Memory B cell (primary cell): ENCODE measurements around the gene MTG1.
"Not testable (repeated sequence)": the region's sequence is repeated elsewhere in the genome, so short reads cannot be mapped to it uniquely, and the experiment has no call there.

Source experiments
- ATAC-seq: fragments of 150-1000 bp; cut with Tn5 transposase; 2 replicates; pipeline ENCODE4 v1.10.0; 2021; ENCODE audit warnings: low read depth, mild to moderate bottlenecking, moderate library complexity
- DNase-seq, 2 donors: peaks; one replicate each; pipeline ENCODE4 v3.0.0; 2022; ENCODE audit warnings: low spot score in 2 of 2
- H3K27ac Mint-ChIP-seq: one replicate; pipeline ENCODE4 v1.8.0; 2022; ENCODE audit warnings: mild to moderate bottlenecking, moderate library complexity, mixed read lengths
- H3K27me3 Mint-ChIP-seq: one replicate; pipeline ENCODE4 v1.8.0; 2022; ENCODE audit warnings: mixed read lengths
- H3K36me3 Mint-ChIP-seq: one replicate; pipeline ENCODE4 v1.8.0; 2022; ENCODE audit warnings: mild to moderate bottlenecking, mixed read lengths
- H3K4me1 Mint-ChIP-seq: one replicate; pipeline ENCODE4 v1.8.0; 2022; ENCODE audit warnings: mixed read lengths
- H3K4me3 Mint-ChIP-seq: one replicate; pipeline ENCODE4 v1.8.0; 2022; ENCODE audit warnings: mild to moderate bottlenecking, moderate library complexity, mixed read lengths
- H3K9me3 Mint-ChIP-seq: one replicate; pipeline ENCODE4 v1.8.0; 2022; ENCODE audit warnings: mixed read lengths

The MTG1 gene

DNA sequence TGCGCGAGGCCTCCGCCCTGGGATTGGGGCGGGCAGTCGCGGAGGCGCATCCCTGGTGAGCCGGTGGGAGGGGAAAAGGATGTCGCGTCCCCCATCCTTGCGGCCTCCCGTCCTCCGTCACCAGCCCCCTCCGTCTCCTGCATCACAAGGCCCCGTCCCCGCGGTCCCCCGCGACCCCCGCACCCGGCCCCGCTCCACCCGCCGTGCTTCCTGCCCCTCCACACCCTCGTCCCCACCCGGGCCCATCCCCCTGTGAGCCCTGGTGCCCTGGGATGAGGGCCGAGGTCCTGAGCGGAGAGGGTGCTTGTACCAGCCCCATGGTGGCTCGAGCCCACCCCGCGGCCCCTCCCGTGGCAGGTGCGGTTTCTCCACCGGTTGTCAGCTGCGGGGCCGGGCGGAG lies 30.6 kb downstream of the MTG1 start, which contains the start of gene SPRN:
SPRN (minus strand) TSS at position 25 of the 400 bp plus-strand sequence. CDS start 944 bp downstream, outside the sequence.
- DNase-seq, H3K27ac Mint-ChIP-seq, H3K4me1 Mint-ChIP-seq, ATAC-seq, H3K27me3 Mint-ChIP-seq, H3K36me3 Mint-ChIP-seq, H3K9me3 Mint-ChIP-seq: not testable (repeated sequence)
- H3K4me3 Mint-ChIP-seq = peak within 1 kb of the TSS; percentile 77

DNA sequence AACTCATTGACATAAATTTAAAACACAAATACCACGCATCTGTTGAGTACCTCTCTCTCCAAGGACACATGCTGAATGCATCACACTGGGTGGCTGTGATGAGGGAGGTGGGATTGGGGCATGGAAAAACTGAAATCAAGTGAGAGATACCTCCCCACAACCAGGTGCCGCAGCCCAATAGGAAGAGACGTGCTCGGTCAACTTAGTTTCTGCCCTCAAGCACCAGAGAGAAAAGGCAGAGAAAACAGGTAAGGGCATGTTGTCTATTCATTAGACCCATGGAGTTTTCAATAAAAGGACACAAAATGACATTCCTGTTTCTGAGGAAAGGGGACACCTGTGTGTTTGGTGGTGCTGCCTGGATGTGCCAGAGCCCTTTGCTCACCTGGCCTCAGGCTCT lies 35.6 kb downstream of the MTG1 start:
- DNase-seq, H3K9me3 Mint-ChIP-seq, ATAC-seq, H3K4me1 Mint-ChIP-seq, H3K36me3 Mint-ChIP-seq, H3K27me3 Mint-ChIP-seq, H3K27ac Mint-ChIP-seq, H3K4me3 Mint-ChIP-seq: not testable (repeated sequence)

DNA sequence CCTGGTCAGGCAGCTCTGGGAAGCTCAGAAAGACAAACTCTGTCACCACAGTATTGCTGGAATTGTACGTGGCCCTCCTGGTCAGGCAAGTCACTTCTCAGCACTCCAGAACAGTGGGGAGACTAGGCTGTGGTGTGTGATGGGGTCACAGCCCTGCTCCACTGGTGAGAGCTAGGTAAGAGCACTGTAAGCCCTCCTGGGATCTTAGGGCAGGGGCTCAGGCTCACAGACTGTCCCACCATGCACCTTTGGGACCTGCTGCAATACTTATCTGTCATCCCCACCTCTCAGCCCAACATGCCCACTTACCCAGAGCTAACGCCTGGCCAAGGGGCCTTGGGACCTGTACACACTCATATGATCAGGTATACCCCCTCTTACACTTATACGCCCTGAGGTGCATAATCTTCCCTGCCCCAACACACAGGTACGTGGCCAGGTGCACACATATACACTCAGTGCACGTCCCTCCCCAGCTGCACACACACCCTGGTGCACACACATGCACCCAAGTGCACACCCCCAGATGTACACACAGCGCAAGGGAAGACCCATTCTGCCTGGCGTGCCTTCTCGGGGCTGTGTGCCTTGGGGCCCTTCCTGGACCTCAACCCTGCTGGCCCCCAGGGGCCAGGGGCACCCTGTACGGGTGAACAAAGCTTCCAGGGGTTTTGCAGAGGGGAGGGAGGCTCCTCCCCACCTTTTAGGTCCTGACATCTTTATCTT lies 38.1 kb downstream of the MTG1 start:
- not testable (repeated sequence) for H3K27ac Mint-ChIP-seq, H3K27me3 Mint-ChIP-seq, H3K4me3 Mint-ChIP-seq, DNase-seq, H3K9me3 Mint-ChIP-seq, H3K4me1 Mint-ChIP-seq, H3K36me3 Mint-ChIP-seq, ATAC-seq

DNA sequence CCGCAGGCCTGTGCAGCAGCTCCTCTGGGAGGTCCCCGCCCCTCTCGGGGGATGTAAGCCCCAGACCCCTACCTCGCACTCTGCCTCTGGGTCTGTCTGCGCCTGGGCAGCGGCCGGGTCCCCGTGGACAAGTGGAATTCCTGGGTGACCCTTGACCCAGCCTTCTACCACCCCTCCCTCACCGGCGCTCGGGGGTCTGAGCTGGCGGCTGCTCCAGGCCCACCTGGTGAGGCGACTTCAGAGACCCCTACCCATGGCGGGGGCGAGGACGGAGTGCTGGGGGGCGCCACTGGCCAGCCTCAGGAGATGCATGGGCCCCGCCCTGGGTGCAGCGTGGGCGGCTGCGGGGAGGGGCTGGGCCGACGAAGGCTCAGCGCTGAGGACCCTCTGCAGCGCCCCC lies 38.8 kb downstream of the MTG1 start:
- H3K4me1 Mint-ChIP-seq, DNase-seq, ATAC-seq, H3K36me3 Mint-ChIP-seq, H3K4me3 Mint-ChIP-seq, H3K9me3 Mint-ChIP-seq, H3K27ac Mint-ChIP-seq, H3K27me3 Mint-ChIP-seq: not testable (repeated sequence)

DNA sequence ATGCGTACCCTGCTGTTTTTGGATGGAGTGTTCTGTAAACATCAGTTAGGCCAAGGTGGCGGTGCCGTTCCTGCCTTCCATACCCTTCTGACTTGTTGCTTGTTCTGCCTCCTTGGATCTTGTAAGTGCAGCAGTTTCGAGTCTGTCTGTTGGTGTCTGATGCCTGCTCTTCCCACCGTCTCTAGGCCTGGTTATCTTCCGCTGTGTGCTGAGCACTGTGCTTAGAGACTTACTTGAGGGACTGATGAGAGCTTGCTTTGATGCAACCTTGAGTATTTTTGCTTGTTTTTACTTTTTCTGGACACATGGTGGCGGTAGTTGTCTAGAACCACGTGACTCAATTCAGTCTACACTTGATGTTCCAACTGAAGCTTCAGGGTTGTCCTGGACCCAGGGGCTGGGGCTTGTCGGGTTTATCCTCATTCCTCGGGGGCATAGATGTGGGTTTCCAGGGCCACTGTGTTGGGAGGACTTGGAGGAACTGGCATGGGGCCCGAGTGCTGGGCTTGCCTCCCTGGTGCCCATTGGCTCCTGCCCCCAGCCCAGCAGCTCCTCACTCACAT lies 44.8 kb downstream of the MTG1 start:
- Mint-ChIP-seq H3K4me1 (peaks cover 9% of the 10 kb centered on the region), H3K9me3 (peaks cover 3% of the 10 kb centered on the region), H3K4me3 (no peak overlapping the region), H3K36me3 (peaks cover 5% of the 10 kb centered on the region), H3K27me3 (peaks cover 2% of the 10 kb centered on the region), H3K27ac (no peak overlapping the region)
- ATAC-seq (no peak), DNase-seq (no peak)

DNA sequence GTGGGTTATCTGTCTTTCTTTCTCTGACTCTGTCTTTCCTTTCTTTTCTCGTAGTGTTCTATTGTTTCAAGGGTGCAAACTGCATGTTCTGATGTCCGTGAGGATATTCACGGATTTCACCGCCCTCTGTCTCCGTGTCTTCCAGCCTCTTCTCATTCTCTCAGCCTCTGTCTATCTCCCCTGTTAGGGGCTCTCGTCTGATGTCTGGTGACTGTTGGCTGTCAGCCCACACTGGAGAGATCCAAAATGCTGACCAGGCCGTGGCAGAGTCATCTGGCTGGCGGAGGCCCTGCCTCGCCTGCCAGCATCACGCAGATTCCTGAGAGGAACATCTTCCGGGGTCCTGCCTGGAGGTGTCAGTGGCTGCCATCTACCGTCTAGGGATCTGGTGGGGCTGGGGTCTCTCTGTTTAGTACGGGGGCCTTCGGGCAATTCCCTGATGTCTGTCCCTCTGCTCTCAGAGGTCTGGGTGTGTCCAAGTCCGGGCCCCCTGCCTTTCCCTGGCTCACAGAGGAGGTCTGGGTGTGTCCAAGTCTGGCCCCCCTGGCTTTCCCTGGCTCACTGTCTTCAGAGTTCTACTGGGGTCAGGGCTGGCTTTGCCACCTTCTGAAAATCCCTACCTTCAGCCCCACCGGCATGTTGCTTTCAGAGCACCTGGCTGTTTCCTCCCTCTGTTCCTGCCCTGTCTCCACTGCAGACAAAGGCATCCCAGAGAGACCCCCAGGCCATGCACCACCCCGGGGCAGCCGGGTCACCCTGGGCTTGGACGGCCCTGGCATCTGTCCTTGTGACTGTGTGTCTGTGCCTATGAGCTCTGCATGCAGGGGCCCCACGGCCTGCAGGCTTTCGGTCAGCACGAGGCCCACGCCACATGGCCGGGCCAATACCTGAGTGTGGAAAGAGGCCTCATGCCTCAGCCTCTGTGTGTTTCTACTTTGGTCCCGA lies 45.8 kb downstream of the MTG1 start:
- Mint-ChIP-seq H3K27ac (no peak overlapping the region), H3K9me3 (peaks cover 3% of the 10 kb centered on the region), H3K4me1 (peaks cover 9% of the 10 kb centered on the region), H3K4me3 (no peak overlapping the region), H3K27me3 (peaks cover 2% of the 10 kb centered on the region), H3K36me3 (peaks cover 7% of the 10 kb centered on the region)
- no peak for DNase-seq
- ATAC-seq = no peak

DNA sequence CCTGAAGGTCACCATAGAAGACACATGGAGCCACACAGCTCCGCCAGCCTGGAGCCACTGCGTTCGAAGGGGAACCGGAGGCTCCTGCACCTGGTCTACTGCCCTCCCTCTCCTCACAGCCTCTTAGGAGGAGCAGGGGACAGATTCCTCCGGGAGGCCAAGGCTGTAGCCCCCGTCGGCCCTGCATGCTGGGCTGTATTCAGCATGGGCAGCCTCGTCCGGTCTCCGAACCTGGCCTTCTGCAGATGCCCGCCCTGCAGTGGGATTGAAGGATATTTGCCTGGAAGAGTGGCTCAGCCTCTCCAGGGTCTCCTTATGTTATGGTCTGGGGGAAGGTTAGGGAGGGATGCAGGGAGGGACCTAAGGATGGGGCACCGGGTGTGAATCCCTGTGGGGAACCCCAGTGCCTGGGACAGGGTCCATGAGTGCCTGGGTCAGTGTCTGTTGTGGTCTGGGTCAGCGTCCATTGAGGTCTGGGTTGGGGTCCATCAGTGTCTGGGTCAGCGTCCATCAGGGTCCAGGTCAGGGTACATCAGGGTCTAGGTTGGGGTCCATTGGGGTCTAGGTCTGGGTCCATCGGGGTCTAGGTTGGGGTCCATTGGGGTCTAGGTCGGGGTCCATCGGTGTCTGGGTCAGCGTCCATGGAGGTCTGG lies 46.8 kb downstream of the MTG1 start:
- Mint-ChIP-seq H3K27me3 (peaks cover 4% of the 10 kb centered on the region), H3K9me3 (no peaks in the 10 kb centered on the region), H3K27ac (no peak overlapping the region), H3K36me3 (peaks cover 10% of the 10 kb centered on the region), H3K4me1 (peaks cover 9% of the 10 kb centered on the region), H3K4me3 (no peak overlapping the region)
- DNase-seq = no peak
- ATAC-seq = no peak

DNA sequence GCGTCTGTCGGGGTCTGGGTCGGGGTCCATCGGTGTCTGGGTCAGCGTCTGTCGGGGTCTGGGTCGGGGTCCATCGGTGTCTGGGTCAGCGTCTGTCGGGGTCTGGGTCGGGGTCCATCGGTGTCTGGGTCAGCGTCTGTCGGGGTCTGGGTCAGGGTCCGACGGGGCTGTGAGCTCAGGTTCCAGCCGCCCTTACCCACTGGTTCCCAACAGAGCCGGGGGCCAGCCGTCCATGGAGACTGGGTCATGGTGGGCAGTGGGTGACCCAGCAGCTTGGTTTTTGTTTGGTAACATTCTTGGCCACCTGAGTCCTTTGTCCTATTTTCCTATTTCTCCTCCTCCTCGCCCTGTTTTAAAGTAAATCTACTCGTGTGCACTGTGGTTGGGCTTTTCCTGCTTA lies 47.4 kb downstream of the MTG1 start:
- not testable (repeated sequence) for H3K4me1 Mint-ChIP-seq, ATAC-seq, H3K4me3 Mint-ChIP-seq, DNase-seq, H3K27ac Mint-ChIP-seq, H3K9me3 Mint-ChIP-seq, H3K27me3 Mint-ChIP-seq
- peaks cover 10% of the 10 kb centered on the region for H3K36me3 Mint-ChIP-seq

DNA sequence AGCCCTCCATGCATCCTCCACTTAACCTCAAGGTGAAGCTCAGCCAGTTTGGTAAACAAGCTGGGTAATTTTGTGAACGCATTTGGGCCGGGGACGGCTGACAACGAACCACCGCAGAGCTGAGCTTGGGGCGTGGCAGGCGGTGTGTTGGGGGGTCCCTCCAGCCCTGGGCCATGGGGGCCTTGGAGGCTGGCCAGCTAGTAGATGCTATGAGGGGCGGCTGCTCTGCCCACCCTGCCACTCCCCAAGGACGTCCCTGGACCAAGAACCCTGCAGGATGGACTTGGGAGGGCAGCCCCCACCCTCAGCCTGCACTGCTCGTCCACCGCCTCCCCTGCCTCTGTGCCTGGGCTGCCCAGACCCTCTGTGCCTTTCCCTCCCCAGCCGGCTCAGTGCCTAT lies 47.8 kb downstream of the MTG1 start:
- DNase-seq = no peak
- no peak overlapping the region for H3K4me3 Mint-ChIP-seq

DNA sequence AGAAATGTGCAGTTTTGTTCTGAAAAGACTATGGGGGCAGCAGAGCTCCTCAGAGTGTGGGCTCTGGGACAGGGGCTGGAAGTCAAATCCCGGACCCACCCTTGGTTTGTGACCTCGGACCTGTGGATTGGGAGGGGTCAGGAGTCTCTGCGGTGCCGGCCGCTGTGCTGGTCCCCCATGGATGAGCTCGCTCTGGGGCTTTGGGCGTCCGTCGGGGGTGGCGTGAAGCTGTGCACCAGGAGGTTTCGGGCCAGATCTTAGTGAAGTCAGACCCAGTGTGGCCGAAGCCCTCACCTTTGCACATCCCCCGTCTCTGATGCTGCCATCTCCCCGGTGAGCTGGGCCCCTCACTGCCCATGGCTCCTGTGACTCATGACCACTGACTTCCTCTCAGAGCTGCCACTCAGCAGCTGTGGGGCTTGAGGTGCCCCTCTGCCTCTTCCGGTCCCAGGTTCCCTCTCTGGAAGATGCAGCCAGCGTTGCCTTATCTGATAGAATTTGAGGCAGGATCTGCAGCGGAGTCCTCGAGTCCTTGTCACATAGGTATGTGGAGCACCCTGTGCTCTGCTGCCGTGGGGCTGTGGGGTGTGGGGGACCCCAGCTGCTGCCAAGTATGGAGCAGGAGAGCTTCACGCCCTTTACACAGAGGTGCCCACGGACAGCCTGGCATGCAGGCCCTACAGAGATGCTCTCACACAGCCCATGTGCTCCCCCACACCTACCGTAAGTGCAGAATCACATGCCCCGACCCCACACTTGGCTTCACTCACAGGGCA lies 48.4 kb downstream of the MTG1 start:
- Mint-ChIP-seq H3K27me3 (peaks cover 4% of the 10 kb centered on the region), H3K9me3 (peaks cover 5% of the 10 kb centered on the region), H3K4me1 (peaks cover 9% of the 10 kb centered on the region), H3K27ac (no peak overlapping the region), H3K36me3 (peaks cover 17% of the 10 kb centered on the region), H3K4me3 (no peak overlapping the region)
- ATAC-seq (no peak), DNase-seq (peak in 1 of 2 donors; percentile 8)

More for the DNA sequence above, 47.8 kb downstream of the MTG1 start:
- ATAC-seq = no peak
- Mint-ChIP-seq H3K36me3 (peaks cover 13% of the 10 kb centered on the region), H3K9me3 (peaks cover 3% of the 10 kb centered on the region), H3K27me3 (peaks cover 4% of the 10 kb centered on the region), H3K27ac (no peak overlapping the region), H3K4me1 (peaks cover 9% of the 10 kb centered on the region)

DNA sequence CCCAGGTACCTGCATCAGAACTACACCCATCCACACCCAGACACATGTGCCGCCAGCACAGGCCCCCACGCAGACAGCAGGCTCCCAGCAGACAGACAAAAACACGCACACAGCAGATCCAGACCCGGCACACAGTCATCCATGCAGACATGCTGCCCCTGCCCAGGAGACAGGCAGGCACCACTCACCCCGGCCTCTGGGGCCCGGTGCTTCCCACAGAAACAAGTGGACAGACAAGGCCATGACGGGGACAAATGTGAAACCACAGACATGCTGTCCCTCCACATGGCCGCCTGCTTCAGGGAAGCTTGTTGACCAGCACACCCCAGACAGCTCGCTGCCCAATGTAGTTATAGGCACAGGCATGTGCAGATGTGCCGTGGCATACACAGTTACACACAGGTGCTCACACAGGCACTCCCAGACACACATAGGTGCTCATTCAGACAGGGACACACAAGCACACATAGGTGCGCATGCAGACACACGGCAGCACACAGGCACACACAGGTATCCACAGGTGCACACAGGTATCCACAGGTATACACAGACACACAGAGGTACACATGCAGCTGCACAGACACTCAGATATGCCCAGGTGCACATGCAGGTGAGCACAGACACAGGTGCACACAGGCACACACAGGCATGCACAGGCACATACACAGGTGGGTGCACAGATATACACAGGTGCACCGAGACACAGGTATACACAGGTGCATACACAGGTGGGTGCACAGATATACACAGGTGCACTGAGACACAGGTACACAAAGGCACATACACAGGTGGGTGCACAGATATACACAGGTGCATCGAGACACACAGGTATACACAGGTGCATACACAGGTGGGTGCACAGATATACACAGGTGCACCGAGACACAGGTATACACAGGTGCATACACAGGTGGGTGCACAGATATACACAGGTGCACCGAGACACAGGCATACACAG lies 49.3 kb downstream of the MTG1 start:
- H3K27me3 Mint-ChIP-seq = peaks cover 4% of the 10 kb centered on the region
- DNase-seq = peak in 1 of 2 donors; percentile 7
- peaks cover 23% of the 10 kb centered on the region for H3K36me3 Mint-ChIP-seq
- peaks cover 12% of the 10 kb centered on the region for H3K9me3 Mint-ChIP-seq
- no peak overlapping the region for H3K27ac Mint-ChIP-seq
- no peak for ATAC-seq
- H3K4me3 Mint-ChIP-seq = no peak overlapping the region
- peaks cover 6% of the 10 kb centered on the region for H3K4me1 Mint-ChIP-seq
